Liver (tissue), 9 donors: Measurements from ENCODE around the gene MINAR1. TPM values are rescaled to one million over a fixed set of nuclear protein-coding genes. Genes with fewer than 3 reads are reported as not detected.

Source experiments
- DNase-seq: peaks from one replicate; pipeline ENCODE4 v3.0.0-alpha.2; 2017; ENCODE audit warnings: low spot score
- H3K27ac ChIP-seq, 2 donors: one replicate each; pipeline ENCODE4 v1.7.0; 2013; ENCODE audit warnings: inconsistent platforms in 2 of 2, low read length in 2 of 2, control low read depth in 1 of 2, low read depth in 1 of 2, mild to moderate bottlenecking in 1 of 2
- H3K27me3 ChIP-seq, 4 donors: one replicate each; pipeline versions ENCODE4 v1.6.1 to v1.7.0; 2013; ENCODE audit warnings: low read length in 3 of 4, inconsistent platforms in 1 of 4, mild to moderate bottlenecking in 1 of 4, moderate library complexity in 1 of 4; ENCODE audit not compliant: control insufficient read depth in 4 of 4, insufficient read depth in 4 of 4
- H3K36me3 ChIP-seq, 4 donors: one replicate each; pipeline versions ENCODE4 v1.6.1 to v1.7.0; 2013; ENCODE audit warnings: low read length in 3 of 4, mild to moderate bottlenecking in 3 of 4, low read depth in 1 of 4, moderate library complexity in 1 of 4; ENCODE audit not compliant: control insufficient read depth in 4 of 4, insufficient read depth in 3 of 4
- H3K4me1 ChIP-seq, 4 donors: one replicate each; pipeline versions ENCODE4 v1.6.1 to v1.7.0; 2013; ENCODE audit warnings: low read length in 3 of 4, mild to moderate bottlenecking in 3 of 4, moderate library complexity in 1 of 4; ENCODE audit not compliant: control insufficient read depth in 4 of 4, insufficient read depth in 4 of 4
- H3K4me3 ChIP-seq, 3 donors: one replicate each; pipeline versions ENCODE4 v1.6.1 to v1.7.0; 2013; ENCODE audit warnings: low read length in 3 of 3, control low read depth in 1 of 3, low read depth in 1 of 3, mild to moderate bottlenecking in 1 of 3
- H3K9ac ChIP-seq, 2 donors: one replicate each; pipeline ENCODE4 v1.7.0; 2013; ENCODE audit warnings: low read length in 2 of 2, mild to moderate bottlenecking in 2 of 2, moderate library complexity in 2 of 2, control low read depth in 1 of 2, low read depth in 1 of 2
- H3K9me3 ChIP-seq, 4 donors: one replicate each; pipeline versions ENCODE4 v1.6.1 to v1.7.0; 2013; ENCODE audit warnings: low read length in 3 of 4; ENCODE audit not compliant: control insufficient read depth in 4 of 4
- EGR1 ChIP-seq, 2 donors: IDR thresholded peaks; 2 replicates each; pipeline ENCODE4 v1.6.1; 2016 to 2018; ENCODE audit warnings: antibody characterized with exemption in 2 of 2, low read depth in 2 of 2
- FOXA2 ChIP-seq: IDR thresholded peaks from 2 replicates; pipeline ENCODE4 v1.6.1; 2016; ENCODE audit warnings: antibody characterized with exemption
- GABPA ChIP-seq, 2 donors: IDR thresholded peaks in 1 of 2; conservative IDR thresholded peaks in 1 of 2; 2 replicates each; pipeline ENCODE4 v1.6.1; 2016; ENCODE audit warnings: antibody characterized with exemption in 2 of 2, mild to moderate bottlenecking in 1 of 2, moderate library complexity in 1 of 2
- HNF4A ChIP-seq, 2 donors: conservative IDR thresholded peaks; 2 replicates each; pipeline ENCODE4 v1.6.1; 2016; ENCODE audit warnings: antibody characterized with exemption in 2 of 2, mild to moderate bottlenecking in 2 of 2
- HNF4G ChIP-seq: IDR thresholded peaks from 2 replicates; pipeline ENCODE4 v1.6.1; 2016; ENCODE audit warnings: antibody characterized with exemption
- JUND ChIP-seq, 2 donors: IDR thresholded peaks; 2 replicates each; pipeline ENCODE4 v1.6.1; 2016; ENCODE audit warnings: antibody characterized with exemption in 2 of 2
- NR2F2 ChIP-seq: IDR thresholded peaks from 2 replicates; pipeline ENCODE4 v1.6.1; 2016; ENCODE audit warnings: antibody characterized with exemption
- RAD21 ChIP-seq, 2 donors: IDR thresholded peaks; 2 replicates each; pipeline ENCODE4 v1.6.1; 2016; ENCODE audit warnings: antibody characterized with exemption in 2 of 2, mild to moderate bottlenecking in 2 of 2
- REST ChIP-seq: IDR thresholded peaks from 2 replicates; pipeline ENCODE4 v1.6.1; 2016; ENCODE audit warnings: antibody characterized with exemption, mild to moderate bottlenecking
- SP1 ChIP-seq: IDR thresholded peaks from 2 replicates; pipeline ENCODE4 v1.6.1; 2018; ENCODE audit warnings: antibody characterized with exemption, mild to moderate bottlenecking
- TAF1 ChIP-seq: conservative IDR thresholded peaks from 2 replicates; pipeline ENCODE4 v1.6.1; 2016; ENCODE audit warnings: antibody characterized with exemption, mild to moderate bottlenecking
- YY1 ChIP-seq: IDR thresholded peaks from 2 replicates; pipeline ENCODE4 v1.6.1; 2016; ENCODE audit warnings: antibody characterized with exemption, mild to moderate bottlenecking
- ZBTB33 ChIP-seq: IDR thresholded peaks from 2 replicates; pipeline ENCODE4 v1.6.1; 2016; ENCODE audit warnings: antibody characterized with exemption
- WGBS: extraction: QIAGEN DNeasy Blood & Tissue Kit; methylation state at CpG from one replicate; pipeline ENCODE4 v1.1.7; 2013; 5-methylcytosine and 5-hydroxymethylcytosine counted together
- polyA plus RNA-seq, 2 donors: library from polyadenylated mRNA; stranded (reverse) in 1 of 2; unstranded in 1 of 2; fragments of 200-250 nt in 1 of 2; fragments of >200 nt in 1 of 2; fragmentation: Nextera tagmentation in 1 of 2; extraction: Ambion mirVana in 1 of 2; gene quantifications; one replicate each; pipeline versions ENCODE4 v1.2.1 to v1.2.3, GENCODE V29; 2013 to 2015
- total RNA-seq, 2 donors: library from RNA; depleted of rRNA; stranded (reverse); fragments of >200 nt; gene quantifications; one replicate each; pipeline ENCODE4 v1.2.3, GENCODE V29; 2014
- TF ChIP-seq, protein P1 (sequence below): IDR thresholded peaks from 2 replicates; pipeline ENCODE4 v1.6.1; 2016; ENCODE audit warnings: antibody characterized with exemption
- TF ChIP-seq, protein P2 (sequence below): IDR thresholded peaks from 2 replicates; pipeline ENCODE4 v1.6.1; 2016; ENCODE audit warnings: antibody characterized with exemption
- TF ChIP-seq, protein P3 (sequence below): fragments of 150-350 bp; IDR thresholded peaks from 2 replicates; pipeline ENCODE4 v1.5.1; 2017; ENCODE audit warnings: improper control_type of control experiment, low read depth, low read length; ENCODE audit not compliant: missing input control
- donor health status: healthy.
- donor health status: healthy.
- donor health status: healthy.
- donor health status: healthy.
- donor health status: healthy.

The MINAR1 gene
- total and polyA plus RNA-seq, 4 donors = 0.01 to 0.14 (median 0.07) TPM

- TF ChIP-seq, protein P1, sequence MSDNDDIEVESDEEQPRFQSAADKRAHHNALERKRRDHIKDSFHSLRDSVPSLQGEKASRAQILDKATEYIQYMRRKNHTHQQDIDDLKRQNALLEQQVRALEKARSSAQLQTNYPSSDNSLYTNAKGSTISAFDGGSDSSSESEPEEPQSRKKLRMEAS = no peak
- TF ChIP-seq YY1 (no peak), FOXA2 (no peak), SP1 (no peak), EGR1 (IDR thresholded peaks at IDR 0.05; ENCODE audit: low read depth in 2 of 2) (no peak), HNF4G (no peak), GABPA (IDR thresholded peaks at IDR 0.05 in 1 of 2, conservative IDR thresholded peaks at IDR 0.05 in 1 of 2) (no peak), JUND (IDR thresholded peaks at IDR 0.05) (no peak), RAD21 (IDR thresholded peaks at IDR 0.05) (no peak), TAF1 (no peak), ZBTB33 (no peak)
- no peak for DNase-seq
- Histone ChIP-seq H3K27me3 (no peaks in the 10 kb centered on the region), H3K9ac (no peak overlapping the region), H3K4me1 (no peaks in the 10 kb centered on the region), H3K4me3 (no peak overlapping the region), H3K36me3 (no peaks in the 10 kb centered on the region), H3K9me3 (no peaks in the 10 kb centered on the region), H3K27ac (no peak overlapping the region)
- 94% methylated on average over 2 of the region's 2 CpGs for WGBS
Measured at GRCh38 chr15:79410237-79410636, 21.9 kb upstream of the MINAR1 start.

DNA sequence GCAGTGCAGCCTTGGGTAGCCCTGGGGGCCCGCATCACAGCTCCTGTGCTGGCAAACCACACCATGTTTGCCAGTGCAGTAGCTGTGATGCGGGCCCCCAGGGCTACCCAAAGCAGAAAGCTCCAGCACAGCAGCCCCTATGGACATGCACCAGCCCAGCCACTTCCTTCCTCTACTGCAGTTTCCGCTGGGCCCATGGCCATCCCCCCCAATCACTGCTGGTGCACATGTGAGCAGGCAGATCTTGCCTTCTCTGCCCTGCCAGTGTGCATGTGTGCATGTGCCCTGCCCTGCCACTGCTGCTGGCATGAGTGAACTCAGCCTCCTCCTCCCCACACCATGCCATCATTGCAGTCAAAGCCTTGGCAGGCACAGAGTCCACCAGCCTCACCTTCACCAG lies 20.1 kb upstream of the MINAR1 start:
- DNase-seq = no peak
- no peaks in the 10 kb centered on the region for H3K4me1 ChIP-seq
- no peaks in the 10 kb centered on the region for H3K9me3 ChIP-seq
- 94% methylated on average over 3 of the region's 3 CpGs for WGBS
- no peak overlapping the region for H3K27ac ChIP-seq
- TF ChIP-seq NR2F2 = no peak
- no peak for TF ChIP-seq HNF4G
- TF ChIP-seq, protein P2, sequence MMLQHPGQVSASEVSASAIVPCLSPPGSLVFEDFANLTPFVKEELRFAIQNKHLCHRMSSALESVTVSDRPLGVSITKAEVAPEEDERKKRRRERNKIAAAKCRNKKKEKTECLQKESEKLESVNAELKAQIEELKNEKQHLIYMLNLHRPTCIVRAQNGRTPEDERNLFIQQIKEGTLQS = no peak
- no peak for TF ChIP-seq FOXA2
- TF ChIP-seq, protein P3, sequence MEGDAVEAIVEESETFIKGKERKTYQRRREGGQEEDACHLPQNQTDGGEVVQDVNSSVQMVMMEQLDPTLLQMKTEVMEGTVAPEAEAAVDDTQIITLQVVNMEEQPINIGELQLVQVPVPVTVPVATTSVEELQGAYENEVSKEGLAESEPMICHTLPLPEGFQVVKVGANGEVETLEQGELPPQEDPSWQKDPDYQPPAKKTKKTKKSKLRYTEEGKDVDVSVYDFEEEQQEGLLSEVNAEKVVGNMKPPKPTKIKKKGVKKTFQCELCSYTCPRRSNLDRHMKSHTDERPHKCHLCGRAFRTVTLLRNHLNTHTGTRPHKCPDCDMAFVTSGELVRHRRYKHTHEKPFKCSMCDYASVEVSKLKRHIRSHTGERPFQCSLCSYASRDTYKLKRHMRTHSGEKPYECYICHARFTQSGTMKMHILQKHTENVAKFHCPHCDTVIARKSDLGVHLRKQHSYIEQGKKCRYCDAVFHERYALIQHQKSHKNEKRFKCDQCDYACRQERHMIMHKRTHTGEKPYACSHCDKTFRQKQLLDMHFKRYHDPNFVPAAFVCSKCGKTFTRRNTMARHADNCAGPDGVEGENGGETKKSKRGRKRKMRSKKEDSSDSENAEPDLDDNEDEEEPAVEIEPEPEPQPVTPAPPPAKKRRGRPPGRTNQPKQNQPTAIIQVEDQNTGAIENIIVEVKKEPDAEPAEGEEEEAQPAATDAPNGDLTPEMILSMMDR = no peak
- no peak for TF ChIP-seq RAD21 (IDR thresholded peaks at IDR 0.05)
- TF ChIP-seq HNF4A (conservative IDR thresholded peaks at IDR 0.05) = no peak
- TF ChIP-seq, protein P1 = no peak
- no peak overlapping the region for H3K4me3 ChIP-seq
- H3K9ac ChIP-seq = no peak overlapping the region
- no peaks in the 10 kb centered on the region for H3K36me3 ChIP-seq
- peaks cover 0 to 4% (median 0%) of the 10 kb centered on the region in 4 donors for H3K27me3 ChIP-seq

DNA sequence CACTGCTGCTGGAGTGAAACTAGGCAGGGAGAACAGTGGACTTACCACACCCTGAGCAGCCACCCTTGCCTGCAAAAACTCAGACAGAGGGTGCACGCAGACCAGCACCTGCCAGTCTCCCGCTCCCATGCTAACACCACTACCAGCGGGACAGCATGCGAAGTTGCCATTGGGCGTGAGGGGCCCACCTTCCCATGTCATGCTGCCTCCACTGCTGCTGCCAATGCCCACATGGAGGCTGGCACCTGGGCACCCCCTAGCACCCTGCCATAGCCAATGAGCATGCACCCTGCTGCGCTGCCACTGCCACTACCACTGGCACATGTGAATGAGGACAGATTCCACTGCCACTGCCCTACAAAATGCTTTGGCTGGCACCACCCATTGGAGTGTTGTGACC lies 19.7 kb upstream of the MINAR1 start:
- no peak for TF ChIP-seq NR2F2
- TF ChIP-seq YY1 = no peak
- TF ChIP-seq REST = no peak
- no peak for TF ChIP-seq JUND (IDR thresholded peaks at IDR 0.05)
- TF ChIP-seq, protein P3 = no peak
- TF ChIP-seq GABPA (IDR thresholded peaks at IDR 0.05 in 1 of 2, conservative IDR thresholded peaks at IDR 0.05 in 1 of 2) = no peak
- no peak for TF ChIP-seq HNF4G
- no peak for TF ChIP-seq RAD21 (IDR thresholded peaks at IDR 0.05)
- TF ChIP-seq FOXA2 = no peak
- Histone ChIP-seq H3K4me1 (no peaks in the 10 kb centered on the region), H3K36me3 (no peaks in the 10 kb centered on the region), H3K27ac (no peak overlapping the region), H3K4me3 (no peak overlapping the region), H3K9ac (no peak overlapping the region), H3K9me3 (no peaks in the 10 kb centered on the region), H3K27me3 (peaks cover 0 to 5% (median 0%) of the 10 kb centered on the region in 4 donors)
- 97% methylated on average over 6 of the region's 6 CpGs for WGBS
- no peak for DNase-seq
